ENCODE measurements around the gene FRMPD1.

GRCh38 chr9:37790096-37790495 is 139.3 kb downstream of the FRMPD1 start:
- TF ChIP-seq CTCF (IDR thresholded peaks at IDR 0.05; ENCODE audit: insufficient read depth, low read length) (no peak), REST (IDR thresholded peaks at IDR 0.05; ENCODE audit: insufficient replicate concordance, low read depth) (no peak), GABPA (IDR thresholded peaks at IDR 0.05; ENCODE audit: low read depth) (no peak), POLR2AphosphoS5 (IDR thresholded peaks at IDR 0.05; ENCODE audit: low read depth) (no peak)

Data from HL-60 (cell line).